Suprapubic skin (tissue), 4 donors: Measurements from ENCODE around the gene CEP192. TPM values are rescaled to one million over a fixed set of nuclear protein-coding genes. Genes with fewer than 3 reads are reported as not detected.

ENCODE experiments used
- DNase-seq, 2 donors: peaks; one replicate each; pipeline ENCODE4 v3.0.0-alpha.2; 2019; ENCODE audit warnings: low spot score in 2 of 2
- H3K27ac ChIP-seq: fragments of 200-600 bp; sonication (generic); one replicate; pipeline ENCODE4 v1.5.1; 2019
- H3K27me3 ChIP-seq: fragments of 200-600 bp; sonication (generic); one replicate; pipeline ENCODE4 v1.5.1; 2019
- H3K36me3 ChIP-seq: fragments of 200-600 bp; sonication (generic); one replicate; pipeline ENCODE4 v1.5.1; 2019
- H3K4me1 ChIP-seq: fragments of 200-600 bp; sonication (generic); one replicate; pipeline ENCODE4 v1.5.1; 2019
- H3K4me3 ChIP-seq: fragments of 200-600 bp; sonication (generic); one replicate; pipeline ENCODE4 v1.5.1; 2019; ENCODE audit warnings: mild to moderate bottlenecking
- H3K9me3 ChIP-seq: fragments of 200-600 bp; sonication (generic); one replicate; pipeline ENCODE4 v1.5.1; 2019
- EP300 ChIP-seq: sonication (generic); formaldehyde crosslinking; IDR thresholded peaks from one replicate; pipeline ENCODE4 v1.6.1; 2017; ENCODE audit warnings: antibody characterized with exemption
- POLR2A ChIP-seq, 2 donors: fragments of 450-650 bp; IDR thresholded peaks; one replicate each; pipeline ENCODE4 v1.6.1; 2017; ENCODE audit warnings: antibody characterized with exemption in 2 of 2, mild to moderate bottlenecking in 2 of 2, moderate library complexity in 2 of 2
- POLR2AphosphoS5 ChIP-seq, 3 donors: sonication (generic); formaldehyde crosslinking; IDR thresholded peaks; one replicate each; pipeline ENCODE4 v1.6.1; 2017; ENCODE audit warnings: antibody characterized with exemption in 3 of 3
- WGBS: methylation state at CpG from one replicate; pipeline ENCODE4 v1.1.5; 2018; 5-methylcytosine and 5-hydroxymethylcytosine counted together
- total RNA-seq, 4 donors: library from RNA; depleted of rRNA; stranded (reverse); fragments of >200 nt; gene quantifications; one replicate each; pipeline ENCODE4 v1.1.0, GENCODE V29; 2016
- TF ChIP-seq, protein P1 (sequence below), 2 donors: fragments of 200-600 bp in 1 of 2; fragments of 450-650 bp in 1 of 2; sonication (generic) in 1 of 2; IDR thresholded peaks; one replicate each; pipeline ENCODE4 v1.5.1; 2016 to 2019; ENCODE audit warnings: antibody characterized with exemption in 2 of 2, mild to moderate bottlenecking in 1 of 2, moderate library complexity in 1 of 2

Gene CEP192
- total RNA-seq, 4 donors from 2014 or later: 13.0 to 30.4 (median 18.8) TPM

DNA sequence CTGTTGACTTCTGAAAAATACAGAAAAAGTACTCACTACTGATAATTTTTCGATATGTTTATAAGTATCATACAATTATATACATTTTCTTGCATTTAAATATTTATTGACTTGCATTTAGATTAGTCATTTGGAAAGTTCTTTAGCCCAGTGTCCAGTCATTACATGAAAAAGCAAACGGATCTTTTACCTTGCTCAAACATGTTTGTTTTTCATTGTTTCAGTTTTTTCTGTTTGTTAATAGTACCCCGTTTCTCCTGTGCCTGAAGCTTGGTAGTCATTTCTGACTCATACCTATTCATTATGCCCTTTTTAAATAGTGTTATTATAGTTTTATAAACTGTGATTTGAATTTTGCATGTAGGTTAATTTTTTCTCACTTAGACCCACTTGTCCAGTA is 28.1 kb downstream of the CEP192 start:
- no peak overlapping the region for H3K4me3 ChIP-seq
- TF ChIP-seq POLR2A (IDR thresholded peaks at IDR 0.05): no peak
- TF ChIP-seq, protein P1, sequence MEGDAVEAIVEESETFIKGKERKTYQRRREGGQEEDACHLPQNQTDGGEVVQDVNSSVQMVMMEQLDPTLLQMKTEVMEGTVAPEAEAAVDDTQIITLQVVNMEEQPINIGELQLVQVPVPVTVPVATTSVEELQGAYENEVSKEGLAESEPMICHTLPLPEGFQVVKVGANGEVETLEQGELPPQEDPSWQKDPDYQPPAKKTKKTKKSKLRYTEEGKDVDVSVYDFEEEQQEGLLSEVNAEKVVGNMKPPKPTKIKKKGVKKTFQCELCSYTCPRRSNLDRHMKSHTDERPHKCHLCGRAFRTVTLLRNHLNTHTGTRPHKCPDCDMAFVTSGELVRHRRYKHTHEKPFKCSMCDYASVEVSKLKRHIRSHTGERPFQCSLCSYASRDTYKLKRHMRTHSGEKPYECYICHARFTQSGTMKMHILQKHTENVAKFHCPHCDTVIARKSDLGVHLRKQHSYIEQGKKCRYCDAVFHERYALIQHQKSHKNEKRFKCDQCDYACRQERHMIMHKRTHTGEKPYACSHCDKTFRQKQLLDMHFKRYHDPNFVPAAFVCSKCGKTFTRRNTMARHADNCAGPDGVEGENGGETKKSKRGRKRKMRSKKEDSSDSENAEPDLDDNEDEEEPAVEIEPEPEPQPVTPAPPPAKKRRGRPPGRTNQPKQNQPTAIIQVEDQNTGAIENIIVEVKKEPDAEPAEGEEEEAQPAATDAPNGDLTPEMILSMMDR (IDR thresholded peaks at IDR 0.05): no peak
- TF ChIP-seq EP300: no peak
- TF ChIP-seq POLR2AphosphoS5 (IDR thresholded peaks at IDR 0.05): no peak
- WGBS: 70% methylated on average over 3 of the region's 3 CpGs
- H3K4me1 ChIP-seq: no peaks in the 10 kb centered on the region
- H3K36me3 ChIP-seq: peaks cover 75% of the 10 kb centered on the region
- DNase-seq: no peak
- H3K27ac ChIP-seq: no peak overlapping the region
- H3K27me3 ChIP-seq: no peaks in the 10 kb centered on the region
- H3K9me3 ChIP-seq: no peaks in the 10 kb centered on the region

DNA sequence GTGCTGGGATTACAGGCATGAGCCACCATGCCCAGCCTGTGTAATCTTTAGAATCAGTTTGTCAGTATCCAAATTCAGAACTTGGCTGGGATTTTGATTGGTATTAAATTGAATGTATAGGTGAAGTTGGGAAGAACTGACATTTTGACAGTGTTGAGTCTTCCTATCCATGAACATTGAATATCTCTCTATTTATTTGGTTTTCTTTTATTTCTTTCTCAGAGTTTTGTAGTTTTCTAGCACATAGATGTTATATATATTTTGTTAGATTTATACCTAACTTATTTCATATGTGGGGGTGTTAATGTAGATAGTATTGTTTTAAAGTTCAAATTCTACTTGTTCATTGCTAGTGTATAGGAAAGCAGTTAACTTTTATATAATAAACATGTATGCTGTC is 31.5 kb downstream of the CEP192 start:
- DNase-seq: no peak
- Histone ChIP-seq H3K4me3 (no peak overlapping the region), H3K9me3 (no peaks in the 10 kb centered on the region), H3K27me3 (no peaks in the 10 kb centered on the region), H3K27ac (no peak overlapping the region), H3K4me1 (no peaks in the 10 kb centered on the region), H3K36me3 (peaks cover 66% of the 10 kb centered on the region)
- TF ChIP-seq EP300 (no peak), POLR2AphosphoS5 (IDR thresholded peaks at IDR 0.05) (no peak), POLR2A (IDR thresholded peaks at IDR 0.05) (no peak)
- TF ChIP-seq, protein P1 (IDR thresholded peaks at IDR 0.05): no peak

DNA sequence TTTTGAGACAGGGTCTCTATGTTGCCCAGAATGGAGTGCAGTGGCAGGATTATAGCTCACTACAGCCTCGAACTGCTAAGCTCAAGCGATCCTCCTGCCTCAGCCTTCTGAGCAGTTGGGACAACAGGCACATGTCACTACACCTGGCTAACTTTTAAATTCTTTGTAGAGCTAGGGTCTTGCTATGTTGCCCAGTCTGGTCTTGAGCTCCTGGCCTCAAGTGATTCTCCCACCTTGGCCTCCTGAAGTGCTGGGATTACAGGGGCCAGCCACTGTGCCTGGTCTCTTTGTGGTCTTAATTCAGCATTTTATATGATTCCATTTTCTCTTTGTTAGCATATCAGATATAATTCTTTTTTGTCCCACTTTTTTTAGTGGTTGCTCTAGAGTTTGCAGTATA is 34.1 kb downstream of the CEP192 start:
- no peak overlapping the region for H3K4me3 ChIP-seq
- TF ChIP-seq, protein P1 (IDR thresholded peaks at IDR 0.05): no peak
- TF ChIP-seq EP300 (no peak), POLR2A (IDR thresholded peaks at IDR 0.05) (no peak), POLR2AphosphoS5 (IDR thresholded peaks at IDR 0.05) (no peak)
- H3K36me3 ChIP-seq: peaks cover 59% of the 10 kb centered on the region
- no peaks in the 10 kb centered on the region for H3K9me3 ChIP-seq
- no peak for DNase-seq
- no peak overlapping the region for H3K27ac ChIP-seq
- H3K4me1 ChIP-seq: no peaks in the 10 kb centered on the region
- no peaks in the 10 kb centered on the region for H3K27me3 ChIP-seq
- 97% methylated on average over 2 of the region's 2 CpGs for WGBS

DNA sequence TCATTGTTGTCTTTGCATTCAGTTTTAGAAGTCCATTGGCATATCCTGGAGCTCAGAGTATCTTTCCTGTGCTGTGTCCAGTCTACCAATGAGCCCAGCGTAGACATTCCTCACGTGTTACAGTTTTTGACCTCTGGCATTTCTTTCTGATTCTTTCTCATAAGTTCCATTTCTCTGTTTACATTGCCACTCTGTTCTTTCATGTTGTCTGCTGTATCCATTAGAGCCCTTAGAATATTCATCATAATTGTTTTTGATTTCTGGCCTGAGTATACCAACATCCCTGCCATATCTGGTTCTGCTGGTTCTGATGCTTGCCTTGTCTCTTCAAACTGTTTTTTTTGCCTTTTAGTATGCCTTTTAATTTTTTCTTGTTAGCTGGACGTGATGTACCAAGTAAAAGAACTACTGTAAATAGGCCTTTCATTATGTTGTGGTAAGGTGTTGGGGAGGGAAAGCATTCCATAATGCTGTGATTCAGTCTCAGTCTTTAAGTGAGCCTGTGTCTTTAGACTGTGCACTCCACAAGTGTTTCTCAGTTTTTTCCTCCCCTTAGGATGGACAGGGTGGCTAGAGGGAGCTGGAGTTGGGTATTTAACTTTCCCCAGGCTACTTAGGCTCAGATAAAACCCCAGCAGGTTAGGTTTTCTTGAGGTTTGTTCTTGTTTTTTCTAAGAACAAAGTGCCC is 35.6 kb downstream of the CEP192 start:
- Histone ChIP-seq H3K27ac (no peak overlapping the region), H3K27me3 (no peaks in the 10 kb centered on the region), H3K4me1 (no peaks in the 10 kb centered on the region), H3K9me3 (no peaks in the 10 kb centered on the region), H3K4me3 (no peak overlapping the region), H3K36me3 (peaks cover 68% of the 10 kb centered on the region)
- 84% methylated on average over 3 of the region's 3 CpGs for WGBS
- TF ChIP-seq EP300: no peak
- TF ChIP-seq, protein P1 (IDR thresholded peaks at IDR 0.05): no peak
- no peak for TF ChIP-seq POLR2AphosphoS5 (IDR thresholded peaks at IDR 0.05)
- TF ChIP-seq POLR2A (IDR thresholded peaks at IDR 0.05): no peak
- no peak for DNase-seq

DNA sequence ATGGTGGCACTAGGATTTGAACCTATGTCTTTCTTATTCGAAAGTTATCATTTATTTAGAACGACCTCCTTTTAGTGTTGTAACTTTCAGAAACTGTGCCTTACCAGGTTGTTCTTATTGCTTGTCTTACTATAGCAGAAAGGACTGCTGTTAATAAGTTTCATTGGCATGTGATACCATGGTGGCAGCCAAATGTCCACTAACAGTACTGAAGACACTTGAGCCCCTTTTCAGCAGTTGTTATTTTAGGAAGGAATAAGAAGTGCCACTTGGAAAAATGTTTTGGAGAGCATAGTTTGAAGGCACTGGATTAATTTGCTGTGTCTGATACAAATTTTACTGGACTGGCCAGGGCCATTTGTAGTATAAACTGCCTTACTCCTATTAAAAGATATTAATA is 37.7 kb downstream of the CEP192 start:
- Histone ChIP-seq H3K27ac (no peak overlapping the region), H3K36me3 (peaks cover 65% of the 10 kb centered on the region), H3K4me1 (no peaks in the 10 kb centered on the region), H3K27me3 (no peaks in the 10 kb centered on the region), H3K4me3 (no peak overlapping the region), H3K9me3 (no peaks in the 10 kb centered on the region)
- WGBS: 98% methylated on average over 2 of the region's 2 CpGs
- TF ChIP-seq, protein P1 (IDR thresholded peaks at IDR 0.05): no peak
- TF ChIP-seq EP300 (no peak), POLR2A (IDR thresholded peaks at IDR 0.05) (no peak), POLR2AphosphoS5 (IDR thresholded peaks at IDR 0.05) (no peak)
- no peak for DNase-seq
